Fibroblast of lung (primary cell): Measurements from ENCODE around the gene GOLPH3L. TPM values are rescaled to one million over a fixed set of nuclear protein-coding genes. Genes with fewer than 3 reads are reported as not detected.
"Not testable (repeated sequence)": the region's sequence is repeated elsewhere in the genome, so short reads cannot be mapped to it uniquely, and the experiment has no call there.

Source experiments
- DNase-seq, 2 donors: peaks; one replicate each; pipeline versions ENCODE4 v3.0.0 to v3.0.0-alpha.2; 2010; ENCODE audit warnings: low read depth in 2 of 2
- H2AFZ ChIP-seq: 2 replicates; pipeline ENCODE4 v1.5.1; 2012; ENCODE audit warnings: low read length, control low read depth, inconsistent platforms
- H3K27ac ChIP-seq: 2 replicates; pipeline ENCODE4 v1.5.1; 2011; ENCODE audit warnings: low read length, control low read depth; ENCODE audit not compliant: insufficient read depth
- H3K27me3 ChIP-seq: 2 replicates; pipeline ENCODE4 v1.5.1; 2011; ENCODE audit warnings: mild to moderate bottlenecking, low read length; ENCODE audit not compliant: control insufficient read depth, insufficient read depth
- H3K36me3 ChIP-seq: 2 replicates; pipeline ENCODE4 v1.5.1; 2011; ENCODE audit warnings: low read length; ENCODE audit not compliant: control insufficient read depth, insufficient read depth
- H3K4me1 ChIP-seq: 2 replicates; pipeline ENCODE4 v1.5.1; 2011; ENCODE audit warnings: low read length; ENCODE audit not compliant: control insufficient read depth, insufficient read depth; ENCODE audit errors: extremely low read depth
- H3K4me2 ChIP-seq: 2 replicates; pipeline ENCODE4 v1.5.1; 2011; ENCODE audit warnings: low read length, control low read depth; ENCODE audit not compliant: insufficient read depth; ENCODE audit errors: extremely low read depth
- H3K4me3 ChIP-seq, 4 experiments: fragments of 200-600 bp in 1 of 4; sonication (generic) in 1 of 4; replicated peaks in 1 of 4; 2 replicates each; pipeline ENCODE4 v1.5.1; 2011 to 2016; ENCODE audit warnings: low read length in 4 of 4, low read depth in 3 of 4, mild to moderate bottlenecking in 3 of 4, control low read depth in 2 of 4, inconsistent platforms in 1 of 4, mixed read lengths in 1 of 4; ENCODE audit not compliant: insufficient read depth in 1 of 4; ENCODE audit errors: control extremely low read depth in 1 of 4
- H3K79me2 ChIP-seq: 2 replicates; pipeline ENCODE4 v1.5.1; 2012; ENCODE audit warnings: mild to moderate bottlenecking, low read length, inconsistent platforms; ENCODE audit not compliant: control insufficient read depth, insufficient read depth
- H3K9ac ChIP-seq: 2 replicates; pipeline ENCODE4 v1.5.1; 2011; ENCODE audit warnings: mild to moderate bottlenecking, low read length, control low read depth; ENCODE audit not compliant: insufficient read depth
- H3K9me3 ChIP-seq: 2 replicates; pipeline ENCODE4 v1.5.1; 2012; ENCODE audit warnings: low read depth, low read length; ENCODE audit not compliant: control insufficient read depth, insufficient read depth
- H4K20me1 ChIP-seq: 2 replicates; pipeline ENCODE4 v1.5.1; 2011; ENCODE audit warnings: low read length; ENCODE audit not compliant: control insufficient read depth, insufficient read depth; ENCODE audit errors: extremely low read depth
- EZH2 ChIP-seq: IDR thresholded peaks from 2 replicates; pipeline ENCODE4 v1.5.1; 2012; ENCODE audit warnings: low read length, control low read depth, mild to moderate bottlenecking; ENCODE audit errors: missing control alignments
- polyA plus RNA-seq, 2 donors: library from polyadenylated mRNA; depleted of rRNA in 1 of 2; stranded (reverse) in 1 of 2; unstranded in 1 of 2; fragments of >200 nt; gene quantifications; 2 replicates each; pipeline ENCODE4 v1.2.1, GENCODE V29; 2011 to 2012; ENCODE audit warnings: missing spikeins in 1 of 2
- total RNA-seq: library from RNA; depleted of rRNA; stranded (reverse); fragments of >200 nt; gene quantifications from 2 replicates; pipeline ENCODE4 v1.2.1, GENCODE V29; 2014
- TF ChIP-seq, protein P1 (sequence below), 2 donors: IDR thresholded peaks in 1 of 2; conservative IDR thresholded peaks in 1 of 2; 1 replicate in 1 of 2; 2 replicates in 1 of 2; pipeline ENCODE4 v1.5.1; 2011 to 2012; ENCODE audit warnings: low read length in 2 of 2, control low read depth in 1 of 2, inconsistent platforms in 1 of 2, low read depth in 1 of 2, mild to moderate bottlenecking in 1 of 2

GOLPH3L gene
- total and polyA plus RNA-seq, 2 donors (not counting 1 experiment from before 2014, with no cell fraction given), result 11.1 to 28.7 TPM

DNA sequence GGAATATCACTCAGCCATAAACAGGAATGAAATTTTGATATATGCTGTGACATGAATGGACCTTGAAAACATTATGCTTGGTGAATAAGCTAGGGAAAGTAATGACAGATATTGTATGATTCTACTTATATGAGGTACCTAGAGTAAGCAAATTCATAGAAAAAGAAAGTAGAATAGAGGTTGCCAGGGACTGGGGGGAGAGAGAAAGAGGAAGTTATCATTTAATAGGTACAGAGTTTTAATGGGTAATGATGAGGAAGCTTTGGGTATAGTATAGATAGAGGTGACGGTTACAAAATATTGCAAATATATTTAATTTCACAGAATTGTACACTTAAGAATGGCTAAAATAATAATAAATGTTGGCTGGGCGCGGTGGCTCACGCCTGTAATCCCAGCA, 36.4 kb downstream of the GOLPH3L start:
- peaks cover 3% of the 10 kb centered on the region for H3K36me3 ChIP-seq

DNA sequence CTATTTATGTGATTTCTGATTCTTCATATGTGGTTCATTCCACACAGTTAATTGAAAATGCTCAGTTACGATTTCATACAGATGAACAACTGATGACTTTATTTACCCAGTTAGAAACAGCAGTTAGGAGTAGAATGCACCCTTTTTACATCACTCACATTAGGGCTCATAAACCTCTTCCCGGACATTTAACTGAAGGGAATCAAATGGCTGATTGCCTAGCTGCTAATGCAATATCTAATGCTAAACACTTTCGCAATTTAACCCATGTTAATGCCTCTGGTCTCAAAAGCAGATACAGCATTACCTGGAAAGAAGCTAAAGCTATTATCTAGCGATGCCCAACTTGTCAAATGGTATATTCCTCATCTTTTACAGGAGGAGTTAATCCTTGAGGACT, 39.9 kb downstream of the GOLPH3L start:
- H3K27me3 ChIP-seq, H3K4me1 ChIP-seq, H3K4me2 ChIP-seq, H3K4me3 ChIP-seq, H3K36me3 ChIP-seq, H3K27ac ChIP-seq, H3K9me3 ChIP-seq, H3K79me2 ChIP-seq, H4K20me1 ChIP-seq, H2AFZ ChIP-seq, H3K9ac ChIP-seq: not testable (repeated sequence)
- DNase-seq, result peak in 1 of 2 donors; percentile 3

More for the DNA sequence above, 36.4 kb downstream of the GOLPH3L start:
- Histone ChIP-seq H2AFZ (no peak overlapping the region), H3K4me3 (no peak overlapping the region), H4K20me1 (no peaks in the 10 kb centered on the region), H3K4me2 (no peak overlapping the region), H3K27me3 (no peaks in the 10 kb centered on the region), H3K79me2 (no peaks in the 10 kb centered on the region), H3K27ac (no peak overlapping the region), H3K4me1 (no peaks in the 10 kb centered on the region), H3K9ac (no peak overlapping the region), H3K9me3 (no peaks in the 10 kb centered on the region)
- no peak for DNase-seq
- TF ChIP-seq, protein P1, sequence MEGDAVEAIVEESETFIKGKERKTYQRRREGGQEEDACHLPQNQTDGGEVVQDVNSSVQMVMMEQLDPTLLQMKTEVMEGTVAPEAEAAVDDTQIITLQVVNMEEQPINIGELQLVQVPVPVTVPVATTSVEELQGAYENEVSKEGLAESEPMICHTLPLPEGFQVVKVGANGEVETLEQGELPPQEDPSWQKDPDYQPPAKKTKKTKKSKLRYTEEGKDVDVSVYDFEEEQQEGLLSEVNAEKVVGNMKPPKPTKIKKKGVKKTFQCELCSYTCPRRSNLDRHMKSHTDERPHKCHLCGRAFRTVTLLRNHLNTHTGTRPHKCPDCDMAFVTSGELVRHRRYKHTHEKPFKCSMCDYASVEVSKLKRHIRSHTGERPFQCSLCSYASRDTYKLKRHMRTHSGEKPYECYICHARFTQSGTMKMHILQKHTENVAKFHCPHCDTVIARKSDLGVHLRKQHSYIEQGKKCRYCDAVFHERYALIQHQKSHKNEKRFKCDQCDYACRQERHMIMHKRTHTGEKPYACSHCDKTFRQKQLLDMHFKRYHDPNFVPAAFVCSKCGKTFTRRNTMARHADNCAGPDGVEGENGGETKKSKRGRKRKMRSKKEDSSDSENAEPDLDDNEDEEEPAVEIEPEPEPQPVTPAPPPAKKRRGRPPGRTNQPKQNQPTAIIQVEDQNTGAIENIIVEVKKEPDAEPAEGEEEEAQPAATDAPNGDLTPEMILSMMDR (conservative IDR thresholded peaks at IDR 0.05 in 1 of 2, IDR thresholded peaks at IDR 0.05 in 1 of 2; ENCODE audit: low read depth in 1 of 2, low read length in 2 of 2), result no peak
- TF ChIP-seq EZH2, result no peak

DNA sequence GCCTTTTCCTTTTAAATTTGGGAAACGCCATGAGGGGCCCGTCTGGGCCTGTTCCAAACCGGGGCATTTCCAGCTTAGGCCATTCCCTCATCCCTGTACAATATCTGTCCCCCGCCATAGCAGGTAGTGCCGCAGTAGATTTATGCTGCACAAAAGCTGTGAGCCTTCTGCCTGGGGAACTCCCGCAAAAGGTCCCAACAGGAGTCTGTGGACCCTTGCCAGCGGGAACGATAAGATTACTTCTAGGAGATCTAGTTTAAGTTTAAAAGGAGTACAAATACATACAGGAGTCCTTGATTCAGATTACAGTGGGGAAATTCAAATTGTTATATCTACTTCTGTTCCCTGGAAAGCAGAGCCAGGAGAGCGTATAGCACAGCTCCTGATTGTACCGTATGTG, 42.3 kb downstream of the GOLPH3L start:
- H3K27ac ChIP-seq, DNase-seq, H4K20me1 ChIP-seq, H3K4me2 ChIP-seq, H3K36me3 ChIP-seq, H3K9ac ChIP-seq, H3K79me2 ChIP-seq, H3K4me1 ChIP-seq, H3K4me3 ChIP-seq, H2AFZ ChIP-seq, H3K9me3 ChIP-seq, H3K27me3 ChIP-seq: not testable (repeated sequence)

DNA sequence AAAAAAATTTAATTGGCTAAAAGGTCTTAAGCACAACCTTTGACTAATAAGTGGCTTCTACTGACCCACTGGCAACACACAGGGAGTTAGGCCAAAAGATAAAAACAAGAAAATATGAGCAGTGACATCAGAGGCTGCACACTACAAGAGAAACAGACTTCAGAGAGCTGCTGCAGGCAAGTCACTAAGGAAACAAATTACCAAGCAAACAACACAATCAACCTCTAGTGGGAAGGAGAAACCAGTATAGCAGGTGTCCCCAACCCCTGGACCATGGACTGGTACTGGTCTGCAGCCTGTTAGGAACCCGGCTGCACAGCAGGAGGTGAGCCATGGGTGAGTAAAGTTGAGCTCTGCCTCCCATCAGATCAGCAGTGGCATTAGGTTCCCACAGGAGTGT, 46.8 kb downstream of the GOLPH3L start:
- Histone ChIP-seq H3K9ac (no peak overlapping the region), H2AFZ (no peak overlapping the region), H3K79me2 (no peaks in the 10 kb centered on the region), H4K20me1 (no peaks in the 10 kb centered on the region), H3K4me3 (no peak overlapping the region), H3K36me3 (peaks cover 2% of the 10 kb centered on the region), H3K27ac (no peak overlapping the region), H3K4me1 (no peaks in the 10 kb centered on the region), H3K4me2 (no peak overlapping the region), H3K9me3 (no peaks in the 10 kb centered on the region), H3K27me3 (no peaks in the 10 kb centered on the region)
- peak in 1 of 2 donors; percentile 6 for DNase-seq
- TF ChIP-seq, protein P1 (conservative IDR thresholded peaks at IDR 0.05 in 1 of 2, IDR thresholded peaks at IDR 0.05 in 1 of 2; ENCODE audit: low read depth in 1 of 2, low read length in 2 of 2), result no peak
- no peak for TF ChIP-seq EZH2
